Measurements from ENCODE around the gene DLEC1.
A peak's percentile ranks its signal among the peaks of the same experiment; 100 is the strongest.

DLEC1 gene

DNA sequence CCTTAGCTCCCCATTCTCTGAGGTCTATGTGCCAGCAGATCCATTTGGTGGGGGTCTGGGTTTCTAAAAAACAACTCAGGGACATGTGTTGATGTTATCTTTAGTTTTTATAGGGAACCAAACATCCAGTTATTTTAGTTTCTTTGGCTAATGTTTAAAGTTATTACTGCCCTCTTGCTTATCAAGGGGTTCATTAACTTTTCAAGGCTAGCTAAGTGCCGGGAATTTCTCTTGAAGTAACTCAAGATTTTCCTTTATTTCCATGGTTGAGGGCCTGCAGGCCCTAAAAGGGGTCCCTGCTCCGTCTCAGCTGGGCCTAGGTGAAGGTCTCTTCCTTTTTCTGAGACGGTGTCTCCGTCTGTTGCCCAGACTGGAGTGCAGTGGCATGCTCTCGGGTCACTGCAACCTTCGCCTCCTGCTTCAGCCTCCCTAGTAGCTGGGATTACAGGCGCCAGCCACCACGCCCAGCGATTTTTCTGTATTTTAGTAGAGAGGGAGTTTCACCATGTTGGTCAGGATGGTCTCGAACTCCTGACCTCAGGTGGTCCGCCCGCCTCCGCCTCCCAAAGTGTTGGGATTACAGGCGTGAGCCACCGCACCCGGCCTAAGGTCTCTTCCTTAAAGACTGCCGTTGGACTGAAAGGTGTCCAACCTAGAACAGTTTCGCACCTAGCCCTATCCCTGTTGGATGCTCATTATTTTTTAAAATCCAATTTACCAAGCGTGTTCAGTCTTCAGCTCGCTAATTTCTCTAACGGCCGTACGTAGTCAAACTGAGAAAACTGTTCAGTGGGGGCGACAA is 125.0 kb downstream of the DLEC1 start:
- no peak for DNase-seq

DNA sequence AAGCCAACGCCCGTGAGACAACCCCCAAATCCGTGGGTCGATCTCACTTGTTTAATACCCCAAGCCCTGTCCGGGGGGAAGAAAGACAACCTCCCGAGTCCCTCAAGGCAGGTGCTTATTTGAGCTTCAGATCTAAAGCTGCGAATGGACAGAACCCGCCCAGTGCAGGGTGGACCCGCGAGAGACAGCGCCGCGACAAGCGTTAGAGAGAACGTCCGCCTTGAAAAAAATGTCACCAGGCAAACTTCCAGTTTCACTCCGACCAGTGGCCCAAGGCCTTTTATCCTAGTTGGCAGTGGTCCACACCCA is 125.6 kb downstream of the DLEC1 start:
- DNase-seq = no peak

DNA sequence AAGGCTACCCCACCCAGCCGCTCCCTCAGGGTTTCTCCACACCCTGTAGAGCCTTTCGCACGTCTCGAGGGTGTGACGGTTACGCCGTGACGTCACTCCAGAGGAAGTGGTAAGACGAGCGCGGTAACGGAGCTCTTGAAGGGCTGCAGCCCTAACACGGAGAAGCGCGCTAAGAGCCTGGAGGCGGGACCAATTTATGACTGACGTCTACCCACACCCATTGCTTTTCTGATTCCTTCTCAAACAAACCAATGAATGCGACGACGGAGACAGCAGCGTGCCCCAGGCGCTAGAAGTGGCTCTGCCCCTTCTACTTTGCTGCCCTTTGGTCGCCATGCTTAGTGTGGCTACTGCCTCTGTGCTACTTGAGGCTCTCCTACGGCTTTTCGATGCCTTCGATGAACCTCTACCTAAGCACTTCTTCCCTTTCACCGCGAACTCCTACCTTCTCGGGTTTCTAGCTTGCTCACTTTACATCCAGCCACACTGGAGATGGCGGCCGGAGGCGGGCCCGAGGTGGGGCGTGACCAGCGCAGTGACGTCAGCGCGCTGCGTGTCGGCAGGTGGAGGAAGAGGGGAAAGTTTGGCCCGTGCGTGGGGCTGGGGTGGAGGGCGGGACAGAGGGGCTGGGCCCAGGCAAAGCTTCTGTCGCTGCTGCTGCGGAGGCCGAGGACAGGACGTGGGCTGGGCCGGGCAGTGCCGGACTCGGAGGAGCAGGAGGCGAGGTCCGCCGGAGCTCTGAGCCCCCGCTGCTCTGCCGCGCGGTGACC is 126.1 kb downstream of the DLEC1 start, which contains the start of gene OXSR1:
Gene OXSR1, plus strand, starts transcription at position 586 of the 770 bp plus-strand sequence. CDS start 340 bp downstream, outside the sequence.
- peak; percentile 97 for DNase-seq

DNA sequence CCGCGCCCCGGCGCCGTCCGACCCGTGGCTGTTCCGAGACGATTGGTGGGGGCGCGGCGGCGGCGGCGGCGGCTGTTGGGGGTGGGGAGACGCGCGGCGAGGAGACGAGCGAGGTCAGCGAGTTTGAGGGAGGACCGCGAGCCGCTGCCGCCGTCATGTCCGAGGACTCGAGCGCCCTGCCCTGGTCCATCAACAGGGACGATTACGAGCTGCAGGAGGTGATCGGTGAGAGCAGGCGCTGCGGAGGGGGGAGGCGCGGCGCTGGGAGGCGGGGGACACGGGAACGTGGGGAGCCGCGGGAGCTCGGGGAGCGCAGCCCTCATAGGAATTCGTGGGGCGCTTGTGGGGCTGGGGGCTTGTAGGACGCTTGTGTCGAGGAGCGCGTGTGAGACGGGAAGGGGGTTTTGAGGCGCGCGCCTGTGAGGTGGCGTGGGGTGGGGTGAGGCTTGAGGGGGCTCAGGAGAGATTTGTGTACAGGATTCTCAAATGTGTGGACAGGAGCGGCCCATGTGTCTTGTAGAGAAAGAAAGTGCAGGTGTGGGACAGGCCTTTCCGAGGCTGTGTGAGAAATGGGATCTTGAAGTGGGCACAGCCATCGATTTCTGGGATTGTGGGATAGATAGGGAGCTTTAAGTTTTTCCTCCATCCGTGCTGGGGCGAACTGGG is 126.8 kb downstream of the DLEC1 start:
- DNase-seq = no peak

DNA sequence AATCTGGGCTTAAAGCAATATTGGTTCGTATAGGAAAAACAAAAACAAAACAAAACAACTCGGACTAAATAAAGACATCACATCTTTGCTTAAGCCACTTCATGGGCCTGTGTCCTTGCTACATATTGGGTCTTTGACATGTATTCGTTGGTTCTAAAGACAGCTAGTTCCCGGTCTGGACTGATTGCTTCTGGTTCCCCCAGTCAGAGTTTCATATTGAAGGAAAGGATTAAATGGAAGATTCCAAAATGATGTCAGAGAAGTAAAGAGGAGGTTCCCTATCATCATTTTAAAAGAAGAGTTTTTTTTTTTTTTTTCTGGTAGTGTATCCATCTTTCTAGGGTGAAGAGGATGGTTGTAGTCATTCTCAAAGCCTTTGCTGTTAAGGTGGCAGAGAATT is 128.6 kb downstream of the DLEC1 start:
- DNase-seq = no peak

DNA sequence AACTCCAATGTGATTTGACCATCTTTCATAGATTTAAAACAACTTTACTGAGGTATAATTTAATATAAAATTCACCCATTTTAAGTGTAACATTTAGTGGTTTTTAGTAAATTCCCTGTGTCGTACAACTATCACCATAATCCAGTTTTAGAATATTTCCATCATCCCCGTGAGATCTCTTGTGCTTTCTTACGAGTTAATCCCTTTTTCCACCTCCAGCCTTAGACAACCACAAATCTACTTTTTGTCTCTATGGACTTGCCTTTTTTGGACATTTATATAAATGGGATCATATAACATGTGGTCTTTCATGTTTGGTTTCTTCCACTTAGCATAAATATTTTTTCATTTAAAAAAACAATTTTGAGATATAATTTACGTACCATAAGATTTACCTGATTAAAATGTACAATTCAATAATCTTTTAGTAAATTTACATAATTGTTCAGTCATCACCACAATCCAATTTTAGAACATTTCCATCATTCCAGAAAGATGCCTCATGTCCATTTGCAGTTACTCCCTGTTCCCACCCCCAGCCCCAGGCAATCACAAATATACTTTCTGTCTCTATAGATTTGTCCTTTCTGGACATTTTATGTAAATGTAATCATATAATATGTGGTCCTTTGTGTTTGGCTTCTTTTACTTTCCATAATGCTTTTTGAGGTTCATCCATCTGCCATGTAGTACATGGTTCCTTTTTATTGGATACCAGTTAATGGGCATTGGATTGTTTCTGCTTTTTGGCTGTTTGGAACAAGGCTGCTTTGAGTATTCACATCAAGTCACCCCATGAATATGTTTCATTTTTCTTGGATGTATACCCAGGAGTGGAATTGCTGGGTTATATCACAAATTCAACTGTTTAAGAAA is 129.4 kb downstream of the DLEC1 start:
- no peak for DNase-seq

DNA sequence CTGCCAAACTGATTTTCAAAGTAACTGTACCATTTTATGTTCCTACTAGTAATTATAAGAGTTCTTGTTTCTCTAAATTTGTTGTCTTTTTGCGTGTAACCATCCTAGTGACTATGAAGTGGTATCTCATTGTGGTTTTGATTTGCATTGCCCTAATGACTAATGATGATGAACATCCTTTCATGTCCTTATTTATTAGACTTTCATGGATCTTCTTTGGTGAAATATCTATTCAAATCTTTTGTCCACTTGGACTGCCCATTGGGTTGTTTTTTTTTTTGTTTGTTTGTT is 130.0 kb downstream of the DLEC1 start:
- DNase-seq = no peak

DNA sequence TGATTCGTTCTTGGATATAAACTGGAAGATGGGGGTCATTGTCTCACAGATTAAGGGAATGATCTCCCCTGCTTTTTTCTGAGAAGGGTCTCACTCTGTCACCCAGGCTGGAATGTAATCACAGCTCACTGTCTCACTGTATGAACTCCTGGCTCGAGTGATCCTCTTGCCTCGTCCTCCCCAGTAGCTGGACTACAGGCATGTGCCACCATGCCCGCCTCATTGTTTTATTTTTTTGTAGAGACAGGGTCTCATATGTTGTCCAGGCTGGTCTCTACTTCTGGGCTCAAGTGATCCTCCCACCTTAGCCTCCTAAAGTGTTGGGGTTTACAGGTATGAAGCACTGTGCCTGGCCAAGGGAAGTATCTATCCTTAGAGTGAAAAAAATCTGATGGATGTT is 131.7 kb downstream of the DLEC1 start:
- no peak for DNase-seq

DNA sequence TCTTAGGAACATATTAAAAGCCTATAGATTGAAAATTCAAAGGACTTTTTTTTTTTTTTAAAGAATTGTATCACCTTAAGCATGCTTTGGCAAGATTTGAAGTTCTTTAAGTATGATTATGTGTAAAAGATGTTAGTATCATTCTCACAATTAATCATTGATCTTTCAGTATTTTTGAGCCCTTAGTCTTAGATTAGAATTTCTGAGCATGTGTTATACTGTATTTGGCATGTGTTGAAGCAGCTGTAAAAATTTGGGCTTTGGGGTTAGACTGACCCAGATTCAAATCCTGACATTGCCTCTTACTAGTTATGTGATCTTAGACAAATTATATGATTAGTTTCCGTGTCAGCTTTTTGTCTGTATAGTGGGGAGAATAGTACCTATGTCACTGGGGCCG is 132.6 kb downstream of the DLEC1 start:
- no peak for DNase-seq

Data from stimulated activated CD4-positive, alpha-beta T cell treated with anti-CD3 and anti-CD28 coated beads, Interleukin-15, amount 100 ng/mL, for 24 hours (primary cell).